Omental fat pad (tissue), 4 donors: ENCODE data around the gene CLEC17A. TPM values are rescaled to one million over a fixed set of nuclear protein-coding genes. Genes with fewer than 3 reads are reported as not detected.

Experiments
- ATAC-seq: fragments of 150-250 bp; one replicate; pipeline ENCODE4 v1.9.1; 2016; ENCODE audit warnings: mild to moderate bottlenecking, moderate library complexity; ENCODE audit not compliant: low FRiP score
- DNase-seq: peaks from one replicate; pipeline ENCODE4 v3.0.0-alpha.2; 2019; ENCODE audit warnings: low spot score
- small RNA-seq: library from RNA; depleted of rRNA; stranded (forward); fragments of <200 nt; gene quantifications from one replicate; pipeline ENCODE3, GENCODE V24; 2016
- total RNA-seq, 4 donors: library from RNA; depleted of rRNA; stranded (reverse); fragments of >200 nt; gene quantifications; one replicate each; pipeline ENCODE4 v1.1.0, GENCODE V29; 2016
- TF ChIP-seq, protein P1 (sequence below), 3 donors: fragments of 450-650 bp; IDR thresholded peaks; one replicate each; pipeline ENCODE4 v1.5.1; 2016 to 2017; ENCODE audit warnings: antibody characterized with exemption in 3 of 3, mild to moderate bottlenecking in 3 of 3, moderate library complexity in 2 of 3

The CLEC17A gene
- total RNA-seq, 4 donors from 2014 or later = 0.19 TPM; not detected in 3

DNA sequence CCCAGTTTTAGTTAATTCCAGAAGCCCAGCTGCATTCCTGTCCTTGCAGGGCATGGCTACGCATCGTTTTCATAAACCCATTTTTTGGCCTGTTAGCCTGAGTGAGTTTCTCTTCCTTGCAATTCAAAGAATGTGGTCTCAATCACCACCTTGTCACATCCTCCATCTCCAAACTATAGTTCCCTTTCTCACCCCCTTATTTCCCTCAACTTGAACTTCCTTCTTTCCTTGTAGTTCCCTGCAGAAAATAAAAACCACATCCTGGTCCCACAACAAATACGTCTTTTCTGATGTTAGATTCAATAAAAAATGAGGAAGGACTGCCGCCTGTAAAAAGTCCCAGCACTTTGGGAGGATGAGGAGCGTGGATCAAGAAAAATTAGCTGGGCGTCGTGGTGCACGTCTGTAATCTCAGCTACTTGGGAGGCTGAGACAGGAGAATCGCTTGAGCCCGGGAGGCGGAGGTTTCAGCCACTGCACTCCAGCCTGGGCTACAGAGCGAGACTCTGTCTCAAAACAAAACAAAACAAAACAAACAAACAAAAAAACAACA, 78.6 kb downstream of the CLEC17A start:
- no peak for DNase-seq
- TF ChIP-seq, protein P1, sequence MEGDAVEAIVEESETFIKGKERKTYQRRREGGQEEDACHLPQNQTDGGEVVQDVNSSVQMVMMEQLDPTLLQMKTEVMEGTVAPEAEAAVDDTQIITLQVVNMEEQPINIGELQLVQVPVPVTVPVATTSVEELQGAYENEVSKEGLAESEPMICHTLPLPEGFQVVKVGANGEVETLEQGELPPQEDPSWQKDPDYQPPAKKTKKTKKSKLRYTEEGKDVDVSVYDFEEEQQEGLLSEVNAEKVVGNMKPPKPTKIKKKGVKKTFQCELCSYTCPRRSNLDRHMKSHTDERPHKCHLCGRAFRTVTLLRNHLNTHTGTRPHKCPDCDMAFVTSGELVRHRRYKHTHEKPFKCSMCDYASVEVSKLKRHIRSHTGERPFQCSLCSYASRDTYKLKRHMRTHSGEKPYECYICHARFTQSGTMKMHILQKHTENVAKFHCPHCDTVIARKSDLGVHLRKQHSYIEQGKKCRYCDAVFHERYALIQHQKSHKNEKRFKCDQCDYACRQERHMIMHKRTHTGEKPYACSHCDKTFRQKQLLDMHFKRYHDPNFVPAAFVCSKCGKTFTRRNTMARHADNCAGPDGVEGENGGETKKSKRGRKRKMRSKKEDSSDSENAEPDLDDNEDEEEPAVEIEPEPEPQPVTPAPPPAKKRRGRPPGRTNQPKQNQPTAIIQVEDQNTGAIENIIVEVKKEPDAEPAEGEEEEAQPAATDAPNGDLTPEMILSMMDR (IDR thresholded peaks at IDR 0.05) = no peak
- ATAC-seq = no peak

Small RNAs within 50 kb of the gene (small RNA-seq; reads per million reads assigned to genes)
- gene AC022149.2 (not detected), gene RN7SL842P (not detected)

Other genes starting within 250 kb of the CLEC17A start
- 100 to 1,000 TPM in 1 of 4 donors, 10 to 100 TPM in 3; 38.1 to 106 (median 62.8) TPM for gene ADGRE5, start 201.6 kb upstream of the CLEC17A start, total RNA-seq
- 100 to 1,000 TPM in 1 of 4 donors, 10 to 100 TPM in 3; 68.4 to 139 (median 76.3) TPM for gene DDX39A, start 163.7 kb upstream of the CLEC17A start, total RNA-seq
- gene PKN1, start 149.8 kb upstream of the CLEC17A start, total RNA-seq = 100 to 1,000 TPM in 1 of 4 donors, 10 to 100 TPM in 3; 47.3 to 104 (median 85.0) TPM
- not detected for gene PTGER1, start 107.7 kb upstream of the CLEC17A start, total RNA-seq
- 10 to 100 TPM; 47.0 to 77.6 (median 59.0) TPM for gene GIPC1, start 87.0 kb upstream of the CLEC17A start, total RNA-seq
- gene DNAJB1, start 64.7 kb upstream of the CLEC17A start, total RNA-seq = 100 to 1,000 TPM in 3 of 4 donors, 10 to 100 TPM in 1; 67.5 to 669 (median 116) TPM
- gene TECR, start 53.5 kb upstream of the CLEC17A start, total RNA-seq = 10 to 100 TPM; 32.9 to 58.1 (median 46.8) TPM
- 100 to 1,000 TPM; 194 to 357 (median 322) TPM for gene NDUFB7, start 11.0 kb upstream of the CLEC17A start, total RNA-seq
- 1 to 10 TPM in 1 of 4 donors, under 1 TPM in 1, not detected in 2; 0.24 to 7.1 TPM for gene ADGRE3, start 91.8 kb downstream of the CLEC17A start, total RNA-seq
- gene ZNF333, start 107.0 kb downstream of the CLEC17A start, total RNA-seq = 10 to 100 TPM; 13.0 to 35.2 (median 25.0) TPM
- gene ADGRE2, start 195.5 kb downstream of the CLEC17A start, total RNA-seq = 10 to 100 TPM in 2 of 4 donors, 1 to 10 TPM in 2; 1.9 to 35.2 (median 12.6) TPM